ENCODE data around the gene AGO3.
"Not testable (repeated sequence)": the region's sequence is repeated elsewhere in the genome, so short reads cannot be mapped to it uniquely, and the experiment has no call there.

AGO3 gene

DNA sequence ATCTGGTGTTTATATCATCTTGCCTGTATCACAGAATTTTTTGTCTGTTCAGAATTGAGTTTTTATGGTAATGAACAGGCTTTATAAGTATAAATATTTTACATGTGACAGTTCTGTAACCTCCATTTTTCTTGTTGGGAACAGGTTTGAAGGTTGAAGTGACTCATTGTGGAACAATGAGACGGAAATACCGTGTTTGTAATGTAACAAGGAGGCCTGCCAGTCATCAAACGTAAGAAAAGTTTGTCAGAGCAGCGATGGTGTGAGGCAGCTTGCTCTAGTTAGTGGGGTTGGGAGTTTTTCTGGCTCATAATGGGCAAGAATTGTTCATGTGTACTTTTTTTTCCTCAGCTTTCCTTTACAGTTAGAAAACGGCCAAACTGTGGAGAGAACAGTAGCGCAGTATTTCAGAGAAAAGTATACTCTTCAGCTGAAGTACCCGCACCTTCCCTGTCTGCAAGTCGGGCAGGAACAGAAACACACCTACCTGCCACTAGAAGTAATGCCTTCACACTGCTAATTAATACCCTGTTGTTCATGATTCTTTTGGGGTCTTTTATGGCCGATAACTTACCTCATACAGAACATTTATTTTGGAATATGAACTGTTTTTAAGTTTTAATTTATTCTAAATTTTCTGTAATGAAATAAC lies 77.8 kb downstream of the AGO3 start:
- DNase-seq (ENCODE audit: low read depth) = no peak

DNA sequence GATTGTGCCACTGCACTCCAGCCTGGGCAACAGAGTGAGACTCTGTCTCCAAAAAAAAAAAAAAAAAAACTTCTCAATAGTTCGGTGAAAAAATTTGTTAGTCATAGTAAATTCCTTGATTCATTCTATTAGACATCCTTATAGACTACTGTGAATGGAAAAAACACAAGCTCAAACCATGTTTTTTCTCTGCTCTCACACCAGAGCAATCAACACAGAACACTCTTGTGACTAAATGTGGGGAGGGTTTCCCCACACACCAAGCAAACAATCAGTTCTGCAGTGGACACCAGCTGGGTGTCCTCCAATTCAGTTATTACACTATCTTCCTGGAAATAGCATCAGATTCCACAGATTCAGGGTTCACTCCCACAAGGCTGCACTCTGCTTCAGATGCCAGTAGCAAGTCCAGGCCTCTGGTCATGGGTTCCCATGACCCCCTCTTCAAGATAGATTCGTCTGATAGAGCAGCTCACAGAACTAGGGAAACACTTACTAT lies 83.9 kb downstream of the AGO3 start:
- DNase-seq (ENCODE audit: low read depth) = no peak

- DNase-seq (ENCODE audit: low read depth) = no peak
Measured at GRCh38 chr1:36016686-36017085, 85.8 kb downstream of the AGO3 start.

DNA sequence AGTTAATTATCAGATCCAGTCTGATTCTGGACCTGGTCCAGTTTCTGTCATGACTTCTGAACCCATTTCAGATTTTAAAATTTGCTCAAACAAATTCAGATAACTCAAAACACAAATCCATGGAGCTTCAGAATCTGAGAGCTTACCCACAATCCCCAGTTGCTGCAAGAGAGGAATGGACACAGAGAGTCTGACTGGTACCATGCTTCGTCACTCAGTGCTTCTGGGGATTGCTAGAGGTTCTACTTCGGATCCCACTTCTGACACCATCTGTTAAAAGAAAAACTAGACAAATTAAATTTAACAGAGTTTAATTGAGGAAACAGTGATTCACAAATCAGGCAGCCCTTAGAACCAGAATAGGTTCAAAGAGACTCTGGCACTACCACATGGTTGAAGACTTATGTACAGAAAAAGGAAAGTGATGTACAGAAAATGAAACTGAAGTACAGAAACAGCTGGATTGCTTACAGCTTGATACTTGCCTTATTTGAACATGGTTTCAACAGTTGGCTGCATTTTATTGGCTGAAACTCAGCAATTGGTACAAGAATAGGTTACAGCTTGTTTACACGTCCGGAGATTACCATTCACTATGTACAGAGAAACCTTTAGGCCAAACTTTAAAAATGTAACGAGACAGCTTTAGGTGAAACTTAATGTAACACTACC lies 92.3 kb downstream of the AGO3 start:
- DNase-seq (ENCODE audit: low read depth) = no peak

DNA sequence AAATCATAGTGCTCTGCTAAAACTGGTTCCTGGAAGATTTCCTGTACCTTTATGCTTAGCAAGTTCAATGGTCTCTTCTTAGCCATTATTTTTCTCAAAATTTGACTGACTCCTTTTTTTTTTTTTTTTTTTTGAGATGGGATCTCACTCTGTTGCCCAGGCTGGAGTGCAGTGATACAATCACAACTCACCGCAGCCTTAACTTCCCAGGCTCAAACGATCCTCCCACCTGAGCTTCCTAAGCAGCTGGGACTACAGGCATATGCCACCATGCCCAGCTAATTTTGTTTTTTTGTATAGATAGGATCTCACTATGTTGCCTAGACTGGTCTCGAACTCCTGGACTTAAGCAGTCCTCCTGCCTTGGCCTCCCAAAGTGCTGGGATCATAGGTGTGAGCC lies 93.1 kb downstream of the AGO3 start:
- not testable (repeated sequence) for DNase-seq (ENCODE audit: low read depth)

DNA sequence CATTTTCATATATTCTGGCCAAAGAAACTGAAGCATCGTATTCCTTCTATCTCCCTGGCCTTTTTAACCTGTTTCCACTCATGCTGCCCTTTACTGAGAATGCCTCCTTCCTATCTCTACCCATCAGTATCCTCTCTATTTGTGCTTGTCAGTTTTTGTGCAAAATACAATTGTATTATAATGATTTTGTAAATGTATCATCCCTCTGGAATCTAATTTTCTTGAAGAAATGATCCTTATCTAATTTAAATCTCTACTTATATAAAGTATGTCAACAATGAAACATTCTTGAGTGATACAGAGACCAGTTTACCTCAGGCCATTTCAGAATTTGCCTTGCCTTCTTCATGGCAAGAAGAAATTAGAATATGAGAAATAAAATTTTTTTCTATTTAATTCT lies 93.9 kb downstream of the AGO3 start:
- DNase-seq (ENCODE audit: low read depth) = no peak

- DNase-seq (ENCODE audit: low read depth) = no peak
Measured at GRCh38 chr1:36027766-36028165, 96.9 kb downstream of the AGO3 start.

DNA sequence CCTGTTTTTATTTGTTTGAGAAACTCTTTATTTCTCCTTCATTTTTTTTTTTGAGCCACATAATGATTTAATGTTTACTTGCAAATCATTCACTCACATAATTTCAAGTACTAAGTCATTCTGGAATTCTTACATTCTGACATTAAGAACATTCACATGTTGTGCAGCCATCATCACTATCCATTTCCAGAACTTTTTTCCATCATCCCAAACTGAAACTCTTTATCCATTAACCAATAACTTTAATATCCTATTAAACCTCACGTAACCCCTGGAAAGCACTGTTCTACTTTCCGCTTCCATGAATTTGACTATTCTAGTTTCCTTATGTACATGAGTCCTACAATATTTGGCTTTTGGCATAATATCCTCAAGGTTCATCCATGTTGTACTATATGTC lies 100.5 kb downstream of the AGO3 start:
- no peak for DNase-seq (ENCODE audit: low read depth)

- DNase-seq (ENCODE audit: low read depth) = no peak
Measured at GRCh38 chr1:36034692-36035091, 103.8 kb downstream of the AGO3 start.

DNA sequence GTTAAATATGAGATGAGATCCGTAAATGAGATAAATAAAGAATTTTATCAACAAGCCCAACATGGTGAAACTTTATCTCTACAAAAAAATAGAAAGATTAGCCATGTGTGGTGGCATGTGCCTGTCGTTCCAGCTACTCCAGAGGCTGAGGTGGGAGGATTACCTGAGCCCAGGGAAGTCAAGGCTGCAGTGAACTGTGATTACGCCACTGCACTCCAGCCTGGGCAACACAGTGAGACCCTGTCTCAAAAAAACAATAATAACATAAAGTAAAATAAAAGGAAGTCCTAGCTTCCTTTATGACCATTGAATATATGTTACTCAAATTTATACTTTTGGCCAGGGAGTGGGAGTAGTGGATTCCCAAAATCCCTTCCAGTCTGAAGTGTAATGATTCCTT lies 104.2 kb downstream of the AGO3 start:
- no peak for DNase-seq (ENCODE audit: low read depth)

- no peak for DNase-seq (ENCODE audit: low read depth)
Measured at GRCh38 chr1:36040238-36040637, 109.3 kb downstream of the AGO3 start.

- no peak for DNase-seq (ENCODE audit: low read depth)
Measured at GRCh38 chr1:36051821-36052220, 120.9 kb downstream of the AGO3 start.

DNA sequence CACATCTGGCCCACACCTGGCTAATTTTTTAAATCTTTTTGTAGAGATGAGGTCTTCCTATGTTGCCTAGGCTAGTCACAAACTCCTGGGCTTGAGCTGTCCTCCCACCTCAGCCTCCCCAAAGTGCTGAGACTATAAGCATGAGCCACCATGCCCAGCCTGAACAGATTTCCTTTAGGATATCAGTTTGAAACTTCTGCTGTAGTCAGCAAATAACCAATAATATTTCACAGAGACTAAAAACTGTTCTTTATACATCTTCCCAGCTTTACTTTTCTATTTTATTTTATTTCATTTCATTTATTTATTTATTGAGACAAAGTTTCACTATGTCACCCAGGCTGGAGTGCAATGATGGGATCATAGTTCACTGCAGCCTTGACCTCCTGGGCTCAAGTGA lies 123.1 kb downstream of the AGO3 start:
- DNase-seq (ENCODE audit: low read depth) = no peak

DNA sequence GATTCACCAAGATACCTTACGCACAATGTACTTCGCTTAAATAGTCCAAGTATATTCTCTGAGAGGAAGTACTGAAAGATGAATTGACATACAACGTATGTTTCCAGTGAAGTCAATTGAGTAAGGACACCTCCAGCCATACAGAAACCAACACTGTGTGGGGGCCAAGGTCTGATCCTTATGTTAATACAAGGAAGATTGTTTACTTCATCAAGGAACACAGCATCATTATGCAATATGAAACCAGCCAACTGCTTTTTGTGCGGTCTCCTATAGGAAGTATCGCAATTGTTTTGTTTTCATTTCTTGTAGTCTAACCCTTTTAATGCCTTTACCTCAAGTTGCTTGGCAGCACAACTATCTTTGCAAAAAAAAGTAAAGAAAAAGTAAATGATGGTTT lies 124.8 kb downstream of the AGO3 start:
- DNase-seq (ENCODE audit: low read depth) = no peak

DNA sequence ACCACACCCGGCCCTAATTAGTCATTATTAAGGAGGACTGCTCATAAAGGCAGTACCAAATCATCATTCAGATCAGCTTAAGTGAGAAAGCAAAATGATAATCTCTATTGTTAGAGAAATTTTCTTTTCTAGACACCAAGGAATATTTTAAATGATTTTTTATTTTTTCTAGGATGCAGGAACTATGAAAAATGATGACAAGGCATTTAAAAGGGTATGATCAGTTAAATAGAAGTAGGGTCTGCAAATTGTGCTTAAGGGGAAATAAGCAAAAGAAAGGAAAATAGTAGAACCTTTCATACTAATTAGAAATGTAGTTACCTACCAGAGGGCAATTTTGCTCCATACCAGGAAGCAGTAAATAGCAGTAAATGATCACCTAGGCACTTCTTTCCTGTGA lies 131.4 kb downstream of the AGO3 start:
- DNase-seq (ENCODE audit: low read depth) = no peak

DNA sequence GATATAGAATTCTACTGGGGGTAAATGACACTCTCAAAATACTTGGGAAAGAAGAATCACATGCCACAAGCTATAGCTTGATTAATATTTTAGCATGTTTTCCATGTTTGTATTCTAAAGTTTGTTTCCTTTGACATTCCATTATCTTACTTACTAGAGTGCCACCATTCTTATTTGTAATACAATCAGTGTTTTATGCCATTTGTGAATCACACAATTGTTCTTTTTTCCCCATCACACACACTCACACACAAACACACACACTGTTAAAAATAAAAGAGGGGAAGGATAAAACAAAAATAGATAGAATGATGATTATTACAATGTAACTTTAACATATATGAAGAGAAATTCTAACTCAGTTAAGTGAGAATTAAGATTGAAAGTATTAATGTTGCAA lies 137.0 kb downstream of the AGO3 start:
- DNase-seq (ENCODE audit: low read depth) = no peak

DNA sequence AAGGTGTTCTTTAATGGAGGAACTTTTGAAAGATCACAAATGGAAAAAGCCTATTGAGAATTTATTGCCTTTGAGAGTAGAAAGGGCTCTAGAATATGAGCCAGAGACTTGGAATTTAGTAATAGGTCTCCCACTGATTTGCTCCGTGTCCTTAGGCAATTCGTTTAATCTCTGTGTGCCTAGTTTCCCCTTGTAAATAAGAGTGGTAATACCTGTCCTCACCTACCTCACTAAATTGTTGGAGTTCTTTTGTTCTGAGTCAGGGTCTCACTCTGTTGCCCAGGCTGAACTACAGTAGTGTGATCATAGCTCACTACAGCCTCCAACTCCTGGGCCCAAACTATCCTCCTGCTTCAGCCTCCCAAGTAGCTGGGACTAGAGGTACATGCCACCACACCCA lies 138.0 kb downstream of the AGO3 start:
- DNase-seq (ENCODE audit: low read depth) = no peak

DNA sequence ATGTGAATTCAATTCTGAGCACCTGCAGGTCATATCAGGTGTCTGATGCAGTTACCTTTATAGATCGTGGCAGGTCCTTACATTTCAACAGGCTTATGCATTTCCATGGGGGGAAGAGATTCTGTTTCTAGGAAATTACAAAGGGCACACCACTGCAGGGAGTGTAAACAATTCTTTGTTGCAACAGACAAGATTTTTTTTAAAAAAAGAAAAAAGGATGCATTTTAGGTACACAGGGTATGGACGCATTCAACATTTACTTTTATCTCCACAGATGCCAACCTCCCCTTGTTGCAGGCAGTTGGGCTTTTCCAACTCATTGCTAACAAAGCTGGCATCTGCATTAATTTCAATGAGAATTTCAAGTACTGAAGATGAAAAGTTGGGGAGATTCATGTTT lies 139.4 kb downstream of the AGO3 start:
- DNase-seq (ENCODE audit: low read depth) = no peak

DNA sequence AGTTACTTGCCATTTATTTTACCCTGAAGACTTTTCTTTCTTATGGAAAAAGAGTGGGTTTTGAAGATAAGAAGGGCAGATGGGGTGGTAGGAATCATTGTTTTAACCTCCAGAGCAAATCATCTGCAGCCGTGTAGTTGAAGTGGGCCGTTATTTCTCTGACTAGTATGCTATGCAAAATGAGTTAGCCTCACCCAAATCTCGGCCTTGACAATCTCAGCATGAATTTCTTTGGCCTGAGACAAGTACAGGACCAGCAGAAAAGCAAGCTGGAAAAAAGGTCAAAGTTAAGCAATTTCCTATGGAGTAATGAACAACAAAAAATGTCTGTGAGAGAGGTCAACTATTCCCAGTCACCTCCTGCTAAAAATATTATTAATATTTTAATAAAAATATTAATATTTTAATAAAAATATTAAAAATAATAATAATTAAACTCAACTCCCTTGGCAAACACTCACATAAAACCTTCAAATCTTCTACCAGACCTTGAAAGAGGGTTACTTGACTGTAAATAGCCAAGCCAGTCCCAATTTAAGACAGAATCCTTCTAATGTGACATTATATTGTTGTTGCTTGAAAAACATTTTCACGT lies 146.2 kb downstream of the AGO3 start:
- no peak for DNase-seq (ENCODE audit: low read depth)

GRCh38 chr1:36080236-36080635 lies 149.3 kb downstream of the AGO3 start:
- no peak for DNase-seq (ENCODE audit: low read depth)

- DNase-seq (ENCODE audit: low read depth) = no peak
Measured at GRCh38 chr1:36080801-36081200, 149.9 kb downstream of the AGO3 start.

DNA sequence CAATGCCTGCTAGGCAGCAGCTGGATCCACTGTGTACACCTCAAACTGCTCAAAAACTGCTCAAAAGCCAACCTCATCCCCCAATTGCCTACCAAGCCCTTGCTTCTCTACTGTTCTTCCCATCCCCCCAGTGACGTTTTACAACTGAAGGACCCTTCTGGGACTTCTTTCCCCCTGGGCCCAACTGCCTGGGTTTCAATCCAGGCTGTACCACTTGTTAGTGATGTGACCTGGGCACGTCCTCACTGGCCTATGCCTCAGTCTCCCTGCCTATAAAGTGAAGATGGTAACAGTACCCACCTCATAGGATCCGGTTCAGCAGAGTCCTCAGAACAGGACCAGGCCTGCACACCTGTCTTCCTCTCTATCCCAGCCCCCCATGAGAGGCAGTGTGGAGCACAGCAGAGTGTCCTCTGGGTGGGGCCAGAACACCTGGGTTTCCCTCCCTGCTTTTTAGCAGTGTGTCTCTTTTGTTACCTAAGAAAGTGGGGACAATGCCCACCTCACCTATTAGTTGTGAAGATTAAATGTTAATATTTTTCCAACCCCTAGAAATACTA lies 151.1 kb downstream of the AGO3 start:
- DNase-seq (ENCODE audit: low read depth) = no peak

- DNase-seq (ENCODE audit: low read depth) = no peak
Measured at GRCh38 chr1:36083219-36083618, 152.3 kb downstream of the AGO3 start.

Data from stimulated activated CD8-positive, alpha-beta memory T cell treated with anti-CD3 and anti-CD28 coated beads, Interleukin-12 subunit alpha, Interleukin-12 subunit beta, amount 100 ng/mL, for 4 hours (primary cell).